Sciatic nerve (tissue), 2 donors: ENCODE data around the gene CHKA. TPM values are rescaled to one million over a fixed set of nuclear protein-coding genes. Genes with fewer than 3 reads are reported as not detected.

Experiments
- ATAC-seq: fragments of 200-7000 bp; cut with Tn5 transposase; one replicate; pipeline ENCODE4 v1.9.1; 2020; ENCODE audit warnings: mild to moderate bottlenecking, moderate library complexity
- DNase-seq: peaks from one replicate; pipeline ENCODE4 v3.0.0-alpha.2; 2020; ENCODE audit warnings: low spot score
- intact Hi-C: fragments of 100-400 bp; cut with DNase I; formaldehyde crosslinking; loops from one replicate; pipeline ENCODE4 v1.14.2; 2022
- total RNA-seq: library from RNA; stranded (reverse); fragmentation: NEBNext Ultra II Directional; extraction: Animal tissue kit (Norgen Biotek cat#: 25700); gene quantifications from one replicate; pipeline ENCODE4 v1.2.1, GENCODE V29; 2021
- donor health status: DM: no; HTN: no; CAD: no.
- donor health status: DM: no; HTN: no; CAD: no.

Gene CHKA
- 38.0 TPM for total RNA-seq

DNA sequence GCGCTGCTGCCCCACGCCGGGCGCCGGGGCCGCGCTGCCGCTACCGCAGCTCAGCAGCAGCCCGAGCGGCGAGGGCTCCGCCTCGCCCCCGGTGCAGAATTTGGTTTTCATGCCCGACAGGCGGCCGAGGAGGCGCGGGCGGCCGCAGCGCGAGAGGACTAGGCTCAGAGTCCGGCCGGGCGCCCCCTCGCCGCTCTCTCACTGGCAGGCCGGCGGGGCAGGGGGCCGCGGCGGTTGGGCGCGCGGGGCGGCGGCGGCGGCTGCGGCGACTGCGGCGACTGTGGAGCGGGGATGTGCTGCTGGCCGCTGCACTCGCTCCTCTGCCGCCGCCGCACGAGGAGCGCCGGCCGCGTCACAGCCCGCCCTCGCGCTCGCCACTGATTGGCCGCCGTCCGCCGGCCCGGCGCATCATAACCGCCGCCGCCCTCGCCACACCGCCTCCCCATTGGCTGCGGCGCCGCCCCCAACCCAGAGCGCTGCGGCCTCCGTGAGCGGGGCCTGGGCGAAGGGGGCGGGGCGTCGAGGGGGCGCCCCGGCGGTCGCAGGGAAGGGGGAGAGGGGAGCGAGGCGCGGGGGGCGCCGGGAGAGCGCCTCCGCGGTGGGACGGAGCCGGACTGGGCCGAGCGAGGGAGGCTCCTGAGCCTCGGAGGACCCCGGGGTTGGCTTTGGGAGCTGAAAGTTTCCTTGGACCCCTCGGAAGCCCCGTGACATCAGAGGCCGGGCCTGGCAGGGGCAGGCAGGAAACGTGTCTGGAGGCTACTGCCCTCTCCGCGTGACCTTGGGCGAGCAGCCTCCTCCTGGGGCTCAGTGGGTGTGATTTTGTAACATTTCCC, at the start of gene CHKA:
CHKA (minus strand) TSS at position 322 of the 833 bp plus-strand sequence; CDS start at position 111, 211 bp downstream.
- intact Hi-C loops, result loop anchor here (10.0 kb wide), 1 partner anchor 86 kb away; the partner anchor contains the start of genes NDUFS8 and TCIRG1
- peak; percentile 94 for ATAC-seq

DNA sequence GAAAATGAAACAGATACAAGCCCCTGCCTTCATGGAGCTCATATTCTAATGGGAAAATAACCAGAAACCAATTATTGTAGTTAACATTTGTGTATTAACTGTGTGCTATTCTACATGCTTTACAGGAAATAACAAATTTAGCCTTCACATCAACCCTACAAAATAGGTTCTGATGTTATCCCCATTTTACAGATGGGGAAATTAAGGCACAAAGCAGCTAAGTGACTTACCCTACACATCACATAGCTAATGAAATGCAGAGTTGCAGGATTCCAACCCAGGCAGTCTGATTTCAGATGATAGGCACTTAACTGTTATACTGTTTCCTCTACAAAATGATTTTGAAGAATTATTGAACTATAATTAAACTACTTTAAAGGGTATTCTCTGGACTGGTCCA, 48.3 kb upstream of the CHKA start:
- DNase-seq, result no peak
- intact Hi-C loops, result no loop called here
- no peak for ATAC-seq

More for the DNA sequence above, at the start of gene CHKA:
- DNase-seq, result peak; percentile 96

DNA sequence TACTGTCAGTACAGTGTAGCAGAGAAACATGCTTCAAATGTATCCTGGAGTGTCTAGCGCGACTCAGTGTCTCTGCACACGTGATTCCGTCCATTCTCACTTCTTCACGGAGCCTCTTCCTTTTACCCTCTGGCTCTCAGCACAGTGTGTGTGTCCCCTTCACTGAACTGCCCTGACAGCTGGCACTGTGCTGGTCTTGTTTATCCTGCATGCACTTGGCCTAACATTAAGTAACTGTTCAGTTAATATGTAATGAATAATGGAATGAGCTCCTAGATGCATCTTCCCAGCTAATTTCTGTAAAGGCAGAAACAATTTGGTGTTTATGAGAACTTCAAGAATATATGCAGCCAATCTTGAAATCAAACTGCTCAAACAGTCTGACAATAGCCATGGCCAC, 47.5 kb upstream of the CHKA start:
- intact Hi-C loops, result no loop called here
- ATAC-seq, result no peak
- DNase-seq, result no peak

DNA sequence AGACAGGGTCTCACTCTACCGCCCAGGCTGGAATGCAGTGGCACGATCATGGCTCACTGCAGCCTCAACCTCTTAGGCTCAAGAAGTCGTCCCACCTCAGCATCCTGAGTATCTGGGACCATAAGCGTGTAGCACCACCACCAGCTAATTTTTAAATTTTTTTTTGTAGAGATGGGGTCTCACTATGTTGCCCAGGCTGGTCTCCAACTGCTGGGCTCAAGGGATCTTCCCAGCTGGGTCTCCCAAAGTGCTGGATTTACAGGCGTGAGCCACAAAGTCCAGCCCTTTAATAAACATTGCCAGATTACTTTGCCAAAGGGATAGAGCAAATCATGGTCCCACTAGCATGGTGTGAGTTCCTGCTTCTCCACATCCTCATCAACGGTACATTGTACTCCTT, 46.3 kb upstream of the CHKA start:
- intact Hi-C loops, result no loop called here
- ATAC-seq (no peak), DNase-seq (no peak)

DNA sequence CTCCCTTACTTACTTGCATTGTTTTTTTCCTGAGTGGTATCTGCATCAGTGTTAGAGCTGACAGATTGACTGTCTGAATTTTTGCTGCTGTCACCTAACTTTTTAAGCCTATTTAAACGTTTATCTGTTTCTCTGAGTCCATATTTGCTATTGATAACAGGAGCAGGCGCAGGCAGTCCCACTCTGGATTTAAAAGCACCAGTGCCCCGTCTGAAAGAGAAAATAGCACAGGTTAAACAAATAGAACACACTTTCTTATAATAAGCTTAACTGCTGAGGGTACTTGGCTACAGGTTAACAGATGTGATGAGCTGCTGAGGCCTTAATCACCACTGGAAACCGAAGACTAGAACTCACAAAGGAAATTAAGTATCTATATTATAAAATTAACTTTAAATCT, 45.8 kb upstream of the CHKA start:
- ATAC-seq, result no peak
- DNase-seq, result no peak
- intact Hi-C loops, result no loop called here

DNA sequence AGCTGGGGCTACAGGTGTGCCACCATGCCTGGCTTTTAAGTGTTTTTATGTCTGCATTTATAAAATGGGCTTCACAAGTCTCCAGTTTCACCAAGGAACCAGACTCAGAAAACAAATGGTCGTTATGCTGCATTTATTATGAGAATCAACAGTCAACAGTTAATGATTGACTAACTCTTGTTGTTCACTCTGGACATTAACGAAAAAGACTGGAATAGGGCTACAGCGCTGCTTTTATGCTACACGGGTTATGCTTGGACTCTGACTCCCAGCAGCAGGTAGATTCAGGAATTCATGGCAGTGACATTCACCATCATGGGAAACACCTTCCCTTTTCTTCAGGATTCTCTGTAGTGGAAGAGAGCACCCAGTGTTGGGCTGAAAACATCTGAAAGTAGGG, 44.4 kb upstream of the CHKA start:
- intact Hi-C loops, result no loop called here
- ATAC-seq, result no peak
- DNase-seq, result no peak

DNA sequence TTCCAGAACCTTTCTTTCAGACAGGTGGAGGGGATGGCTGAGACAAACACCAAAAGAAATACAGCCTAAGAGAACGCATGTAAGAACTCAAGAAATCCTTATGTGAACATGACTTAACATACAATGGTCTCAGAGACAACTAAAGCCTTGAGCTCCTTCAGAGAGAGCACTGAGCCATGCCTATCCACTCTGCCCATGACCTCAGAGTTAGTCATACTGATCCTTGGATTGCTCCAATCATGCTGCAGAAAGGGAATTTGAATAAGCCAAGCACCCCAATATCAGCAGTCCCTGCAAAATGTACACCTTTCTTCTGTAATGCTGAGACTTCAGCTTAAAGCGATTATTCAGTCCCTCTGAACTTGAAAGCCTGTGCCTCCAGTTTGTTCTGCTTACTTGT, 43.2 kb upstream of the CHKA start:
- ATAC-seq (no peak), DNase-seq (no peak)

DNA sequence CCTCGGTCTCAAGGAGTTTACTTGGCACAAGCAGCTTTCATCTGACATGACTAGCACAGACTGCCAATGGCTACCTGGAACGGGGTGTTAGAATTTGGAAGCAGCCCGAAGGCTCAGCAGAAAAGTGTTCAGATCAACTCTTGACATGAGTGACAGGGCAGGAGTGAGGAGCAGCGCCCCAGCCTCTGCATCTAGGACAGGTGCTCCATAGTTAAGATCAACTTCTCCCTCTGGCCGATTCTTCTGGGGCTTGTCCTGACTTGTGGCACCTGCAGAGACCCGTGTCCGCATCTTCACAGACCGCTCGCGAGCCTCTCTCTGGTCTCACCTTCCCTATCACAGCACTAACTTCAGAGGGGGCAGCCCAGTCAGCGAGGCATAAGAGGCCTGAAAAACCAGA, 42.5 kb upstream of the CHKA start:
- intact Hi-C loops, result no loop called here
- no peak for DNase-seq

More for the DNA sequence above, 43.2 kb upstream of the CHKA start:
- intact Hi-C loops, result no loop called here

DNA sequence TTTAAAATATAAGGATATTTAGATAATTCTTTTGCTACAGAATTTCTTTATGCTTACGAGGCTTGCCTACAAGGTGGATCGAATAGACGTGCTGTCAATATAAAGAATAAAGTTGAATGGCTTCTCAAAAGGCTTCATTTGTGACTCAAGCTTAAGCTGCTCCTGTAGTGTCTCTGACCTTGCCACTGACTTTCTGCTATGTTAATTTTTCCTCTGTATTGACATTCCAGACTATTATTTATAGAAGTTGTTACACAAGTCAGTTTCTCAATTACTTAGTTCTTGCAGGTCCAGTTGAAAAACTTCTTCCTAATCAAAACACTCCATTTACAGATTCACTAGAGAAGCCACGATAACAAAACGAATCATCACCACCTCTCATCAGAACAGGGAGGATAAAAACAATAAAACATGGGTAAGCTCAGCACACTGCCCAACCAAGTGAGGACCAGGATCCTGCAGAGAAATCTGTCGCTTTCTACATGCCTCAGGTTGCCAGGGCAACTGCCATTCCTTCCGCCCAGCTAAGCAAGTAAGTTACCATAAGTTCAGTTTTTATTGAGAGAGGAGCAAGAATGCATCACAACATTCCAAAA, 39.0 kb upstream of the CHKA start:
- no peak for DNase-seq
- intact Hi-C loops, result no loop called here
- no peak for ATAC-seq

More for the DNA sequence above, 42.5 kb upstream of the CHKA start:
- no peak for ATAC-seq

DNA sequence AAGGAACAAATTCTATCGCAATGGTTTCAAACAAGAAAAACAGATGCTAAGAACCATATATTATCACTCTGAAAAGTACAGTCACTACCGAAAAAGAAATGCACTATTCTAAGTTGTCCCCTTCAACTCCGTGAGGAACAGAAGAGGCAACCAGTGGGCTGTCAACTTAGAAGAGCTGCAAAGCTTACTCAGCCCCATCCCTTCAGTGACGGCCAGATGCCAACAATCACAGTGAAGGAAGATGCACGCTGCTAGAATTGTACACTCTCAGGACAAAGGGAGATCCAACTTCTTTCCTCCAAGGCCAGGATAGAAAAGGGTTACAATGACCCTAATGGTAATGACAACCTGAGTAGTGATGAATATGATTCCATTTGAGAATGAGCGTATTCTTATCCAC, 38.5 kb upstream of the CHKA start:
- ATAC-seq, result no peak
- intact Hi-C loops, result no loop called here
- DNase-seq, result no peak

DNA sequence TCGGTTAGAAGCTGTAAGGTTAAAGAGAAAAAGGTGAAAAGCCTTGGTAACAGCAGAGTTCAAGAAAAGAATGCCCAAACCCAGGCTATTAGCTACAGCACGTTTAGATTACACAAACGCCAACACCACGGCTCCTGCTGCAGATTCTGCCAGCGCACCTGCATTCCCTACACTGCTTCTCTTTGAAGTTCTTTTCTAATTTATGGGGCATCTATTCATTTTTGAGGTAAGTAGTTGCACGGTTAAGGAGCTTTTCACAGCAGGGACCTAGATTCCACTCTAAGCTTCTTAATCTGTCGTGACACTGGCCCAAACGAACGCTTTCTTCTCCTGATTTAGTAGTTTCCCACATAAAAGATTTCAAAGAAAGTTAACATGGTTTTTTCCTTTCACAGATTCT, 38.0 kb upstream of the CHKA start:
- no peak for DNase-seq
- ATAC-seq, result no peak
- intact Hi-C loops, result no loop called here

DNA sequence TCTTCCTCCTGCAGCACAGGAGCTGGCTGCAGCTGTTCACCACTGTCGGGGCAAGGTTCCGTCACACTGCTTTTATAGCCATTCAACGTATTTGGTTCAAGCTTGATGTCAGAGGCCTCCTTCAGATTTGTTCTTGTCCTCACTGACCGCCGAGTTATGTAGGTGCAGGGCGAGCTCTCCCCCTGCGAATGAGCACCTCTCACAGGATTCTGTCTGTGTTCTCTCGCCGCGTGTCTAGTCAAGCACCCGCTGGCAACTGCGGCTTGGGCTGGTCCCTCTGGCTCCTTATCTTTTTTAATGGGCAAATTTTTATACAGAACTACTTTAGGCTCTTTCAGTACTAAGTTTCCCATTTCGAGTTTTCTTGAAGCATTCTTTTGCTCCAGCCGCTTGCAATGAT, 37.4 kb upstream of the CHKA start:
- intact Hi-C loops, result no loop called here
- ATAC-seq (no peak), DNase-seq (no peak)

DNA sequence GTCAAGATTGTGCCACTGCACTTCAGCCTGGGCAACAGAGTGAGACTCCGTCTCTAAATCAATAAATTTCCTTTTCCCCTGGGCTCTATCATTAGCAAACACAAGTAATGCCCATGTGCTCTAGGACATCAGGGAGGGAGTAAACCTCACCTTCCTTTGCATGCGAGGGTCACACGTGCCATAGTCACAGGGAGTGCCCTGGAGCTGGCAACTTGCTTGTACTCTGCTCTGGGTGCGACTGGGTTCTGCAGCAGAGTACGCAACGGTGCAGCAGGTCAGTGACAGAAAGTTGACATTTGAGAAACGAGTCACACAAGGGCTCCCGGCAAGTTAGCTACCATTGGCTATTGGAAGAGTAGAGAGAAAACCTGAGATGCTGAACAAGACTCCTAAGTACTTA, 32.6 kb upstream of the CHKA start:
- no peak for ATAC-seq
- DNase-seq, result no peak
- intact Hi-C loops, result no loop called here

DNA sequence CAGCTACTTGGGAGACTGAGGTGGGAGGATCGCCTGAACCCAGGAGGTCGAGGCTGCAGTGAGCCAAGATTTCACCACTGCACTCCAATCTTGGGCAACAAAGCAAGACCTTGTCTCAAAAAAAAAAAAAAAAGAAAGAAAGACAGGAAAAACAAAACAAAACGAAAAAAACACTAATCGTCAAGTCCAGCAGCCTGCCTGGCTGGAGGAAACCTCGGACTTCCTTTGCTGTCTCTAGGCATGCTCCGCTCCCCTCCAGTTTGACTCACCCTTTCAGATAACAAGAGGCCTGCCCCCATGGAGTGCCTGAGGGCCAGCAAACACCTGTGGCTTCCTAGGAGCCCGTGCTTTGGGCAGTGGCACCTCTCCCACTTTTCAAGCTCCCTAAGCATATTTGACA, 28.8 kb upstream of the CHKA start:
- intact Hi-C loops, result no loop called here
- ATAC-seq (no peak), DNase-seq (no peak)

DNA sequence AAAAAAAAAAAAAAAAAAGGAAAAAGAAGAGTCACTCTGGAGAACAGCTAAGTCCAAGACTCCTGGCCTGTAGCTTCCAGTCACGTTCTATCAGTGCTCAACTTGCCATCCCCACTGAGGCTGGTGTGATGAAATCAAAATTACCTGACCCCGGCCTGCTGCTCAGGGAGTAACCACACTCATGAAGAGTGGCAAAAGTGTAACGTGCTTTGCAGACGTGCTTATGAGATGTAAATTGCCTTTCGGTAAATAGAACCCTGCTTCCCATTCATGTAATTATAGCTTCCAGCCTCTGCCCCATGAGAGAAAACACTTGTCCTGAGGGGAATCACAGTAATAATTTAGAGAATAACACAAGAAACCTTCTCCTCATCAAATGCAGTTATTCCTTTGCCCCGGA, 28.2 kb upstream of the CHKA start:
- intact Hi-C loops, result no loop called here
- ATAC-seq (no peak), DNase-seq (no peak)

DNA sequence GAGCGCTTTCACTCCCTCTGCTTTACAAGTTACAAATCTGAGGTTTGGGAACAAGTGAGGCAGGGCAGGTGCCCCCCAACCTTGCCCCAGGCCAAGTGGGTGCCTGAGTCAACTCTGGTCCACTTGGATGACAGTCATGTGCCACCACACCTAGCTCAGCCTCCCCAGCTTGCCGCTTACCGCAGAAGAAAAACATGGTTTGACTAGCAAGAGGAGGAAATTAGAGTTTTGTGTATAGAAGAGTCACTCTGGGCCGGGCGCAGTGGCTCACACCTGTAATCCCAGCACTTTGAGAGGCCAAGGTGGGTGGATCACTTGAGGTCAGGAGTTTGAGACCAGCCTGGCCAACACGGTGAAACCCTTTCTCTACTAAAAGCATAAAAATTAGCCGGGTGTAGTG, 27.7 kb upstream of the CHKA start:
- no peak for DNase-seq
- intact Hi-C loops, result no loop called here
- ATAC-seq, result no peak

DNA sequence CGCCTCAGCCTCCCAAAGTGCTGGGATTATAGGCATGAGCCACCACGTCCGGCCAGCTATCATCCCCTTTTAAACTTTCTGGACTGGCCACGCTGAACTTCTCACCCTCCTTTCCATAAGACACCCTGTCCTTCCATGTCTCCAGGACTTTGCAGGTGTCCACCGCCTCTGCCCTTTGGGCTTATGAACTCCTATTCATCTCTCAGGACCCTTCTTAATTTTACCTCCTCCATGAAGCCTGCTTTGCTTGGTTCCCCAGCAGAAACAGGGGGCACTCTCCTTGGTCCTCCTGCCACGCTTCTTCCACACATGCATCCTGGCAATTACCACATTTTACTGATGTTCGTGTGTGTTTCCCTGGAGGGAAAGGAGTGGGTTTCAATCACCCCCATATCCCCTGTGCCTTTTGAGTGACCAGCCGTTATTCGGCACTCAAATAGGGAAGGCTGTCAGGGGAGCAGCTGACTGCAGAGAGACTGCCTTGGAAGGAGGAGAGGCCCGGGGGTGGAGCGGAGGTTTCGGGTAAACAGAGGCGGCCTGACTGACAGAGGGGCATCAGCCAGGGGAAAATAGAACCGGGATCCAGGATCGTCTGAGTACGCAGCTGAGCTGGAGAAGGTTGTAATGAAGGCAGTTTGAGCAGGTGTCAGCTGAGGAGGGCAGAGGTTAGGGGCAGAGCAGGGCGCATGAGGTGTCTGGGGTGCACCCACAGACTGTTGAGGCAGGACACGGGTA, 27.1 kb upstream of the CHKA start:
- intact Hi-C loops, result no loop called here
- ATAC-seq (no peak), DNase-seq (no peak)

DNA sequence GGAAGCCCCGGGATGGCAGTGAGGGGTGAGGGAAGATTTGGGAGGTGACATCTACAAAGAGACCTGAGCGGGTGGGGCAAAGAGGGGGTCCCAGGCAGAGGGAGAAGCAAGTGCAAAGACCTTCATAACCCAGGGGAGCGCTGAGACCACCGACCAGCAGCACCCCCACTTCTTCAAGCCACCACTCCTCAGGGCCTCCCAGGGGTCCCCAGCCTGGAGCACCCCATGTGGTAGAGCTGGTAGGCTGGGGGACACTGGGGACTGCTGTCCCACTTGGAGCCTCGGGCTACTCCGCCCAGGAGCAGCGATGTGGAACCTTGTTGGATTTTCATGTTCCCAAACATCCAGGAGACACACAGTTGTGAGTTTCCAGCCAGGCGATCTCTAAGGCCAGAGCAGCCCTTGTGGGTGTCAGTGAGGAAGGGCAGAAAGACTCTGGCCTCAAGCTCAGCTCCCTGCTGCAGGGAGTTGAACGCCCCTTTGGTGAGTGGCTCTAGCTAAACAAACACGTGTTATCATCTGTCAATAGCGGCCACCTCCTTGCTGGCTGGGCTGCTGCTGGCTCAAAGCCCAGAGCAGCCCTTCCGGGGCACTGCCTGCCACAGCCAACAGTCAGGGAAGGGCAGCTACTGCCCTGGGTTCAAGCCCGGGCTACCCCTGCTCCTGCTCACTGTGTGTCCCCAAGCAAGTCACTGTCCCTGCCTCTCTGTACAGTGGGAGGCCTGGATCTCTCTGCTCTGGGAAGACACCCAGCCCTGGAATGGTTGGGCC, 25.7 kb upstream of the CHKA start:
- intact Hi-C loops, result no loop called here
- DNase-seq (no peak), ATAC-seq (peak; percentile 47)

DNA sequence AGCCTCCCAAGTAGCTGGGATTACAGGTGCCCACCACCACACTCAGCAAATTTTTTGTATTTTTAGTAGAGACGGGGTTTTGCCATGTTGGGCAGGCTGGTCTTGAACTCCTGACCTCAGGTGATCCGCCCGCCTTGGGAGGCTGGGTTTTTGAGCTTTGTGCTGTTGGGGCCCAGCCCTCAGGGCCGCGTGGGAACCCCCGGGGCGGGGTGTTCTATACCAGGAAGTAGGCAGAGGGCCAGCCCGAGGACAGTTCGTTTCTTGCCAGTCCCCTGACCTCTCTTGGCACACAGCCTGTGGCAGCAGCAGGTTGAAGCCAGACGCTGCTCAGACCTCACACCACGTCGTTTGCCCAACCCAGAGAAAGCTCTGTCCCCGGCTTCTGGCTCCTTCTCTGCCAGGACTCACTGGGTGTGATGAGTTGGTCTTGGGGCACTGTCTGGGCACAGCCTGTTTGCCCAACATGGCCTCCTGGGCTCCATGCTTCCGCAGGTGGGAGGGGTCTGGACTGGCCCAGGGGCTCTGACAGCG, 24.9 kb upstream of the CHKA start:
- peak; percentile 68 for ATAC-seq
- intact Hi-C loops, result no loop called here
- DNase-seq, result peak; percentile 80
